Skeletal muscle cell (primary cell): ENCODE data around the gene CYP8B1.

Experiments
- DNase-seq: peaks from one replicate; pipeline ENCODE4 v3.0.0-alpha.2; 2010; ENCODE audit warnings: low read depth
- H3K4me3 ChIP-seq: 2 replicates; pipeline ENCODE4 v1.5.1; 2011; ENCODE audit warnings: low read depth, mild to moderate bottlenecking, control low read depth, low read length, moderate library complexity

CYP8B1 gene, protein sequence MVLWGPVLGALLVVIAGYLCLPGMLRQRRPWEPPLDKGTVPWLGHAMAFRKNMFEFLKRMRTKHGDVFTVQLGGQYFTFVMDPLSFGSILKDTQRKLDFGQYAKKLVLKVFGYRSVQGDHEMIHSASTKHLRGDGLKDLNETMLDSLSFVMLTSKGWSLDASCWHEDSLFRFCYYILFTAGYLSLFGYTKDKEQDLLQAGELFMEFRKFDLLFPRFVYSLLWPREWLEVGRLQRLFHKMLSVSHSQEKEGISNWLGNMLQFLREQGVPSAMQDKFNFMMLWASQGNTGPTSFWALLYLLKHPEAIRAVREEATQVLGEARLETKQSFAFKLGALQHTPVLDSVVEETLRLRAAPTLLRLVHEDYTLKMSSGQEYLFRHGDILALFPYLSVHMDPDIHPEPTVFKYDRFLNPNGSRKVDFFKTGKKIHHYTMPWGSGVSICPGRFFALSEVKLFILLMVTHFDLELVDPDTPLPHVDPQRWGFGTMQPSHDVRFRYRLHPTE

DNA sequence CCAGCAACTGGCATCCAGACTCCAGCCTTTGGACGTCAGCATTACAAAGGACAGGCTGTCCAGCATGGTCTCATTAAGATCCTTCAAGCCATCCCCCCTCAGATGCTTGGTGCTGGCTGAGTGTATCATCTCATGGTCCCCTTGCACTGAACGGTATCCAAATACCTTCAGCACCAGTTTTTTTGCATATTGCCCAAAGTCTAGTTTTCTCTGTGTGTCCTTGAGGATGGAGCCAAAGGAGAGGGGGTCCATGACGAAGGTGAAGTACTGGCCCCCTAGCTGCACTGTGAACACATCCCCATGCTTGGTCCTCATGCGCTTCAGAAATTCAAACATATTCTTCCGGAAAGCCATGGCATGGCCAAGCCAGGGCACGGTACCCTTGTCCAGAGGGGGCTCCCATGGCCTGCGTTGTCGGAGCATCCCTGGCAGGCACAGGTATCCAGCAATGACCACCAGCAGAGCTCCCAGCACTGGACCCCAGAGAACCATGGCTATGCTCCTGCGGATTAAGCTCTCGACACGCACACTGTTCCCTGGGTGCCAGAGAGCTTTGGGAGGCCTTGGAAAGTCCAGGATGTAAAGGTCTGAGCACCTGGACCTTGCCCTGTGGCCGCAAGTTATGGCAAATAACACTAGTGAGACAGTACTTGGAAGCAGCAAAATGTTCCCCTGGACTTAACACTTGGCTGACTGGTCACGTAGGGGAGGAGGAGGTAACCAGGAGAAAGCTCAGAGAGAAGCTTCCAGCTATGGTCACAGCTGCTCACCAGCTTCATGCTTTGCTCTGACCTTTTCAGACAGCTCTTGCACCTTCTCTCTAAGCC is at the start of gene CYP8B1:
Gene CYP8B1, minus strand, starts transcription at position 555 of the 827 bp plus-strand sequence. Its CDS starts 63 bp downstream, at position 492.
- no peak for DNase-seq
- H3K4me3 ChIP-seq: no peak within 1 kb of the TSS

DNA sequence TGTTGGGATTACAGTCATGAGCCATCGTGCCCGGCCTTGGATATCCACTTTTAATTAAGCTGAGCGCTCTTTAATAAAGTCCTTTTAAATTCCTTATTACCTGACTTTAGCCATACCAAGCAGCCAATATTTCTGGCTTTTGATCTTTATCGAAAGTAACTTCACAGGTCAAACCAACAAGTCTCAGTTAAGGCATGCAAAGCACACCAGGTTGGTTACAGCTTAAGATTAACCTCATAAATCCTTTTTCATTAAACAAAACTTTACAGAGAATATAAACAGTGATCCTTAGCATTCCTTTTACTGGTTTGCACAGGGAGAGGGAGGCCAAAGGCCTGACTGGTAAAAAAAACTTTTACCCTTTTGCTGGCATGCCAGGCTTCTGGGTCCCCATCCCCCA is 47.9 kb upstream of the CYP8B1 start:
- H3K4me3 ChIP-seq: no peak overlapping the region
- DNase-seq: no peak

DNA sequence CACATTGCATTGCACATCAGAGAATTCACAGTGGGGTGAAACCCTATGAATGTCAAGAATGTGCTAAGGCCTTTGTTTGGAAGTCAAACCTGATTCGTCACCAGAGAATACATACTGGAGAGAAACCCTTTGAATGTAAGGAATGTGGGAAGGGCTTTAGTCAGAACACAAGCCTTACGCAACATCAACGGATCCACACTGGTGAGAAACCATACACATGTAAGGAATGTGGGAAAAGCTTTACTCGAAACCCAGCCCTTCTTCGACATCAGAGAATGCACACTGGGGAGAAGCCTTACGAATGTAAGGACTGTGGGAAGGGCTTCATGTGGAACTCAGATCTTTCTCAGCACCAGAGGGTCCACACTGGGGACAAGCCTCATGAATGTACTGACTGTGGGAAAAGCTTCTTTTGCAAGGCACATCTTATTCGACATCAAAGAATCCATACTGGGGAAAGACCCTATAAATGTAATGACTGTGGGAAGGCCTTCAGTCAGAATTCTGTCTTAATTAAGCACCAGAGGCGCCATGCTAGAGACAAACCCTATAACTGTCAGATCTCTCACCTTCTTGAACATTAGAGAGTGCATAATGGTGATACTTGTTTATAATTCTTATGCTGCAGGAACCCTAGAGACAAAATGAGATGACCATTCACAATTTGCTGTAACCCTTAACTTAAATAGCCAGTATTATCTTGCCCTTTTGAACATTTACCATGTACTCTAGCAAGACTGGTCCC is 39.3 kb upstream of the CYP8B1 start:
- no peak for DNase-seq

DNA sequence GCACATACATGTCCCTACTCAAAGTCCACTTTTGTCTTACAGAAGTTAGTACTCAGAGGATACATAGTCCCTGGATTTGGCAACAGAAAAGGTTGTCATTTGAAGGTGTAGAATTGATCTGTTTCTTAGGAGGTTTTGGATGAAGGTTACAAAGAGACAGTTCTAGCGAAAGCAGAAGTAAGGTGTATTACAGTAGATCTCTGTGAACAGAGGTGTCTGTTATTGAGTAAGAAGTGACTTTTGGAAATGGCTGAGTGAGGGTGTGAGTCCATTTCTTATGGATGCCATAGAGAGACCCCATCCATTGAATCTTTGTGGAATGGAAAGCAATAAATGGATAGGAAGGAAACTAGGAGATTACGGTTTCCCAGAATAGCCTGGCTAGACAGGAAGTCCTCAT is 35.9 kb upstream of the CYP8B1 start:
- DNase-seq: no peak
- no peak overlapping the region for H3K4me3 ChIP-seq

More for the DNA sequence above, 39.3 kb upstream of the CYP8B1 start:
- no peak overlapping the region for H3K4me3 ChIP-seq

DNA sequence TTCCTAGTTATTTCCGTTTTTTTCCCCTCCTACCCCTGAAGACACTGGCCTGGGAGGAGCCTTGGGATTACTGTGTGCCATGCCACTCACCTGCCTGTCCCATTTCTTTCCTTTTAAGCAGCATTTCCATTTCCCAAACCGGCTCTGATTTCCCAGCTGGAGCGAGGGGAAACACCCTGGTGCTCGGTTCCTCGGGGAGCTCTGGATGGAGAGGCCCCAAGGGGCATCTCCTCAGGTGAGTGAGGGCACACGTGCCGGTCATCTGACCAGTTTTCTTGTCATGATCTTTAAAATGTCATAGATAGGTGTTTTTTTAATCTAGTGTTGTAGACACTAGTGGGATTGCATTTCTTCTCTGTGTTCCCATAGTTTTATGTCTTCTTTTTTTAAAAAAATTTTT is 33.0 kb upstream of the CYP8B1 start:
- no peak overlapping the region for H3K4me3 ChIP-seq
- DNase-seq: no peak

DNA sequence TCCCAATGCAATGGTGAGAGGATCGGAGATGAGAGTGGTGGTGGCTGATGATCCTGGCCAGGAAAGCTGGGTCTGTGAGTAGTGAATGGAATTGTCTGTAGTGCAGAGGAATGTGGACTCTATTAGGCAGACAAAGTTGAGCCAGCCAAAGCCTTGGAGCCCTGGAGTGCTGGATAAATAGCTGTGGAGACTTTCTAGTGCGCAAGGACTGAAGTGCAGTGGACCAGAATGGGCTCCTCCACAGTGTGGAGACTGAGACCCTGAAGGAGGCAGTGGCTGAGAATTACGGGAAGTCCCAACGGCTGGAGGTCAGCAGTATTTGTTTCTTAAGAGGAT is 31.1 kb upstream of the CYP8B1 start:
- peak overlapping the region; percentile 48 for H3K4me3 ChIP-seq
- no peak for DNase-seq

DNA sequence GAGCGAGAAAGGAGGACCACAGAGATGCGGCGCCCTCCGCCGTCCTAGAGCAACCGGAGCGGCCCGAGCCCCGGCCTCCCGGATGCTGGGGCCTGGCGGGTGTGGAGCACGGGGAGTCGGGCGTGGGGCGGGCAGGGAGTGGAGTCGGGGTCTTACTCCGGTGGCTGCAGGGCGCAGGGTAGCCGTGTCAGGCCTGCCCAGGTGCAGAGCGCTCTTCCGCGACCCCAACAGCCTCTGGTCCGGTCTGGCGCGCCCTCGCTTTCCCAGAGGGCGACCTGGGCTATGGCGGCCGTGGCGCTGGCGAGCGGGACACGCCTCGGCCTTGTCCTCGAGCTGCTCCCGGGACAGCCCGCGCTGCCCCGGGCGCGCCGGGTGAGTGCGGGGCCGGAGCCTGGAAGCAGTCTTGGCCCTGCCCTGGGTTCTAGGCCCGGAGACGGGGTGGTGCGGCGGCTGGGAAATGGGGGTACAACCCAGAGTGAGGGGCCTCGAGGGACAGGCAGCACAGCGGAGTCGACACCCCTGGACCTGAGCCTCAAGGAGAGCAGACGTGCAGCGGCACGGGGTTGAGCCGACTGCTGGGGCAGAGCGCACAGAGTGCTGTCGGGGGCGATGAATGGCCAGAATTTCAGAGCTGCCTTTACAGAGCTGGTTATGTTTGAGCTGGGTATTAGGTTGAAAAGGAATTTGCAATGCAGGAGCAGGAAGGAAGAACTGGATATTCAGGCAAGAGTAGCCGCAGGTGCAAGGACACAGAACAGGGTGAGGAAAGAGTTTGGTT is 30.6 kb upstream of the CYP8B1 start, which contains the start of gene ZNF662:
Gene ZNF662, plus strand, starts transcription at position 73 of the 778 bp plus-strand sequence. CDS start 1,973 bp downstream, outside the sequence.
- peak within 1 kb of the TSS; percentile 48 for H3K4me3 ChIP-seq
- DNase-seq: no peak

DNA sequence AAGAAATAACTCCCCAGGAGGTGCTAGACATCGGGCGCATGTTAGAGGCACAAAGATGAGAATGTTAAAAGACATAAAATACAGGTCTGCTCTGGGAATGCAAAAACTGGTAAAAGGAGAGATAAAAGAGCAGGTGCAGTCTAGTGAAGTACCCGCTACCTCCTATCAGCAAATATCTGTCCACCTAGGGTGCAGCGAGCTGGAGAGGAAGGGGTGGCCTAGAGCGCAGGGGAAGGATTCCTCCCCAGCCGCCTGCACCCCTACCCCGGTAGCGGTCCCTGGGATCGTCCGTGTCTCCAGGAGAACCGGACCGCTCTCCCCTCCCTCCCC is 30.0 kb upstream of the CYP8B1 start:
- DNase-seq: no peak
- H3K4me3 ChIP-seq: peak overlapping the region; percentile 48

DNA sequence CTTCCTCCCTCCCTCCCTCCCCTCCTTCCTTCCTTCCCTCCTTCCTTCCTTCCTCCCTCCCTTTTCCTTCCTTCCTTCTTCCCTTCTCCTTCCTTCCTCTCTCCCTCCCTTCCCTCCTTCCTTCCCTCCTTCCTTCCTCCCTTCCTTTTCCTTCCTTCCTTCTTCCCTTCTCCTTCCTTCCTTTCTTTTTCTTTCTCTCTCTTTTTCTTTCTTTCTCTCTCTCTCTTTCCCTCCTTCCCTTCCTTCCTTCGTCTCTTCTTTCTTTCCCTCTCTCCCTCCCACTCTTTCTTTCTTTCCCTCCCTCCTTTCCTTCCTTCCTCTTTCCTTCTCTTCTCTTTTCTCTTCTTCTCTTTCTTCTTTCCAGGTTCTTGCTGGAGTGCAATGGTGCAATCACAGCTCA is 28.4 kb upstream of the CYP8B1 start:
- no peak for DNase-seq
- no peak overlapping the region for H3K4me3 ChIP-seq

DNA sequence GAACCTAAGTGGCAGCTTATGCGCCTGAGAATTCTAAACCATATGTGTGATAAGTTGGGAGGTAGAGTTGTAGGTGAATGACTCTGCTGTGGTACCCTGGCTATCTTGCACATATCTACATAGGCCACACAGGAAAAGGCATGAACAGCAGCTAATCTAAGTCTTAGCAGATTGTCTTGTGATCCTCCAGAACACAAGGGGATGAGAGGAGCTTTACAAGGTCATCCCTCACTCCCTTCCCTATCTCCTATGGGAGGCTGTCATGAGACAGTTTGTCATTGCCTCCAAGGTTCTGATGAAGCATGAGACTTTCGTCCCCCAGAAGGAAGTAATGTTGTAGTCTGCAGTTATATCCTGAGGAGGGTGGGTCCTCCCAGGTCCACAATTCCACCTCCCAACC is 26.6 kb upstream of the CYP8B1 start:
- DNase-seq: no peak

DNA sequence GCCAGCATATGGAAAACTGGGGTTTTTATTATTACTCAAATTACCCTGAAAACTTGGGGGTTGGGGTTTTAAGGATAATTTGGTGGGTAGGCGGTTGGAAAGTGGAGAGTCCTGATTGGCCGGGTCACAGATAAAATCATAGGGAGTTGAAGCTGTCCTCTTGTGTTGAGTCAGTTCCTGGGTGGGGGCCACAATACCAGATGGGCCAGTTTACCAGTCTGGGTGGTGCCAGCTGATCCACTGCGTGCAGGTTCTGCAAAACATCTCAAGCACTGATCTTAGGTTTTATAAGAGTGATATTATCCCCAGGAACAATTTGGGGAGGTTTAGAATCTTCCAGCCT is 25.4 kb upstream of the CYP8B1 start:
- no peak overlapping the region for H3K4me3 ChIP-seq
- DNase-seq: no peak

More for the DNA sequence above, 26.6 kb upstream of the CYP8B1 start:
- no peak overlapping the region for H3K4me3 ChIP-seq

DNA sequence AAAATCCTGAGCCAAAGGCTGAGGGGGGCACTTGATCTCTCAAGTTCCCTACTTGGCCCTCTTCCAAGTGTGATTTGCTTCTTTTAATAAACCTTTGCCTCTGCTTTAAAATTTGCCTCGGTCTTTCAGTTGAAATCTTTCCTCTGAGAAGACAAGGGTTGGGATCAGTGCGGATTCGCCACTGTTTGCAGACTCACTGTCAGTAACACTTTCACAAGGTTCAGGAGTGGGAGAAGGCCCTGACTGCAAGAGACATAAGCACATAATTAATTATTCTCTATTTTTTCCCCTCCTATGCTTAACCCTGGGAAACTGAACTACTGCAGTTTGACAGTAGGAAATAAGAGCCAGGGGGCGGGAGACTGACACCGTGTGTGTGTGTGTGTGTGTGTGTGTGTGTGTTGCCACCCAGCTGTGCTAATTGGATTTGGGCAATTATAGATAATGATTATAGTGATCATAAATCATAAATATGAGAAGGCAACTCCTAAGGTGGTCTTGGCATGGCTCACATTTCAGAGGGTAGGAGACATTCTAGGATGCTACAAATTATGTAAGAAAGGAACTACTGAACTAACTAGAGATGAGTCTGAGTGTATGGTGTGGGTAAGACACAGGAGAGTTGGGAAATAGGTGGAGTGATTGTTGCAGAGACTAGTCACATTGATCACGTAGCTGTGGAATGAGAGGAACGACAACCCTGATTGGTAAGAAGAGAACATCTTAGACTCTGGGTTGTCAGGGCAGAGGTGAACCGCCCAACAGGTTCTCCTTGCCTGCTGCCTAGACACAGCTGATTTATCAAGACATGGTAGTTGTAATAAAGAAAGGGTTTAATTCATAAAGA is 24.8 kb upstream of the CYP8B1 start:
- DNase-seq: no peak
- H3K4me3 ChIP-seq: no peak overlapping the region

DNA sequence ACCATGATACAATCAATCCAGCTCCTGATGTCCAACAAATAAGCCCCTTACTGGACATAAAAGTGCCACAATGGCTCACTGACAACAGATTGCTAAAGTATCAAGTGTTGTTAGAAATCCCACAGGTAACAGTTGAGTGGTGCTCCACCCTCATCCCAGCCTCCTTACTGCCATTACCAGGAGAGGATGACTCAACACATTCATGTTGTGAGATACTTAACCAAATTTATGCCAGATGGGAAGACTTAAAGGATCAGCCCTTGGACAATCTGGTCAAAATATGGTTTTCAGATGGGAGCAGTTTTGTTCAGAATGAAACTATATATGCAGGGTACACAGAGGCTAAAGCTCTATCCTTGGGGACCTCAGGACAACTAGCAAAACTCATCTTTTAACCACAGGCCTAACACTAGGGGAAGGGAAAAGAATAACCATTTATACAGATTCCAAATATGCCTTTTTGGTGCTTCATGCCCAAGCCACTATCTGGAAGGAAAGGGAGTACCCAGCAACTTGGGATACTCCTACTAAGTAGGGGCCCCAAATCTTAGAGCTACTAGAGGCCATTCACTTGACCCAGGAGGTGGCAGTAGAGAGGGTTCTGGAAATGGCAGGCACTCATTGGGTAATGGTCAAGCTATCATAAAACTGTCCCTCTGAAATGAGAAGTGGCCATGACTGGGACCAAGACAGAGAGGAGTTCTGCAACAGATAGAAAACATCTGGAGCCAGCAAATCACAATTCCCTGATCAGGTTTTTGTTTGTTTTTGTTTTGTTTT is 23.4 kb upstream of the CYP8B1 start:
- no peak overlapping the region for H3K4me3 ChIP-seq
- DNase-seq: no peak

DNA sequence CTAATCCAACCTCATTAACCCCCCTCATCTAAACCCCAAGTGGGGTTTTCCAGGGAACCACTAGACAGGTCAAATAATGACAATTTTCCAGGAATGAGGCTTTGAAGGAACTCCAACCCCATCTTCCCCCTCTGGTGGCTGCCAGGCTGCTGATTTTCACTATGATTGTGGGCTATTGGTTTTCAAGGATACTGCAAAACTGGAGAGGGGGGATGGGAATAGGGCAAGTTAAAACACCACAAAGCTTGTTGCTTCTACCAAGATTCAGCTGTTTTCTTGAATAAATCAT is 19.8 kb upstream of the CYP8B1 start:
- H3K4me3 ChIP-seq: no peak overlapping the region
- no peak for DNase-seq

DNA sequence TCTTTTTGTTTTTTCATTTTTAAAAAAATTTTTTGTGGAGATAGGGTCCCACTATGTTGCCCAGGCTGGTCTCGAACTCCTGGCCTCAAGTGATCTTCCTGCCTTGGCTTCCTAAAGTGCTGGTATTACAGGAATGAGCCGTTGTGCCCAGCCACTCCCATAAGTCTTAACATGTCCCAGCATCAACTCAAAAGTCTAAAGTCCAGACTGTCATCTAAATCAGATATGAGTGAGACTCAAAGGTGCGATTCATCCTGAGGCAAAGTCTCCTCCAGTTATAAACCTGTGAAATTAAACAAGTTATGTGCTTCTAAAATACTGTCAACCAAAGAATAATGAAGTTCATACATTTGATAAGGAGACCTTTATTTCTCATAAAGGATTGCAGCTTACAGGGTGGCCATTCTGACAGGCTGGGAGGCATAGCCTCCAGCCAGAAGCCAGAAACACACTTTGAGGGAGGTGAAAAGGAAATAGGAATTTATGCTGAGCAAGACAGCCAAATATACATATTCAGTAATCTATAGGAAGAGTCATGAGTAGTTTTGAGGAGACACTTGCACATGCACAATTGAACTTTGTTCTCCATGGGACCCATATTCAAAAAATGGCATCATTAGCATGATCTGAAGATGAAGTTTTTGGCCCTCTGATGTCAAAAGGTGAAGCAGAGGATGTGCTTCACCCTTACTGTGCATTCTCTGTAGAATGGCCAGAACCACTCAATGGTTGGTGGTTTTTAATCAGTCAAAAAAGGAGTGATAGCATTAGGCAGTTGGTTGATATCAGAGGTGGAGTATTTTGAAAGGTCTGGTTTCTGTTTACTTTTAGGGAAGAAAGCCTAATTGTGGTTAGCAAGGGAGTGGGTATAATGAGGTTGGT is 19.3 kb upstream of the CYP8B1 start:
- DNase-seq: no peak
- no peak overlapping the region for H3K4me3 ChIP-seq

DNA sequence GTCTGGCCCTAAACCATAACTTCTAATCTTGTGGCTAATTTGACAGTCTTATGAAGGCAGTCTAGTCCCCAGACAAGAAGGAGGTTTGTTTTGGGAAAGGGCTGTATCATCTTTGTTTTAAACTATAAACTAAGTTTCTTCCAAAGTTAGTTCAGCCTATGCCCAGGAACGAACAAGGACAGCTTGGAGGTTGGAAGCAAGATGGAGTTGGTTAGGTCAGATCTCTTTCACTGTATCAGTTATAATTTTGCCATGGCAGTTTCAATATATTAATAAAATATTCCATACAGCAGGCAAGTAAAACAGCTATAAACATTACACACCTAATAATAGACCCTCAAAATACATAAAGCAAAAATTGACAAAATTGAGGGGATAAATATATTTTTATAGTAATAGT is 17.1 kb upstream of the CYP8B1 start:
- H3K4me3 ChIP-seq: no peak overlapping the region
- DNase-seq: no peak

DNA sequence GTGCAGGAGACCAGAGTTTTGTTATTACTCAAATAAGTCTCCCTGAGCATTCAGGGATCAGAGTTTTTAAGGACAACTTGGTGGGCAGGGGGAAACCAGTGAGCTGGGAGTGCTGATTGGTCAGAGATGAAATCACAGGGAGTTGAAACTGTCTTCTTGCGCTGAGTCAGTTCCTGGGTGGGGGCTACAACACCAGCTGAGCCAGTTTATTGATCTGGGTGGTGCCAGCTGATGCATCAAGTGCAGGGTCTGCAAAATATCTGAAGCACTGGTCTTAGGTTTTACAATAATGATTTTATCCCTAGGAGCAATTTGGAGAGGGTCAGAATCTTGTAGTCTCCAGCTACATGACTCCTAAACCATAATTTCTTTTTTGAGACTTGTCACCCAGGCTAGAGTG is 16.5 kb upstream of the CYP8B1 start:
- no peak overlapping the region for H3K4me3 ChIP-seq
- peak; percentile 2 for DNase-seq
